GM12801 (cell line): ENCODE results near the gene NOC4L.

ENCODE experiments used
- TF ChIP-seq, protein P1 (sequence below): IDR thresholded peaks from one replicate; pipeline ENCODE4 v1.5.1; 2011; ENCODE audit warnings: control low read depth; ENCODE audit not compliant: insufficient read length; ENCODE audit errors: extremely low read depth

NOC4L gene

DNA sequence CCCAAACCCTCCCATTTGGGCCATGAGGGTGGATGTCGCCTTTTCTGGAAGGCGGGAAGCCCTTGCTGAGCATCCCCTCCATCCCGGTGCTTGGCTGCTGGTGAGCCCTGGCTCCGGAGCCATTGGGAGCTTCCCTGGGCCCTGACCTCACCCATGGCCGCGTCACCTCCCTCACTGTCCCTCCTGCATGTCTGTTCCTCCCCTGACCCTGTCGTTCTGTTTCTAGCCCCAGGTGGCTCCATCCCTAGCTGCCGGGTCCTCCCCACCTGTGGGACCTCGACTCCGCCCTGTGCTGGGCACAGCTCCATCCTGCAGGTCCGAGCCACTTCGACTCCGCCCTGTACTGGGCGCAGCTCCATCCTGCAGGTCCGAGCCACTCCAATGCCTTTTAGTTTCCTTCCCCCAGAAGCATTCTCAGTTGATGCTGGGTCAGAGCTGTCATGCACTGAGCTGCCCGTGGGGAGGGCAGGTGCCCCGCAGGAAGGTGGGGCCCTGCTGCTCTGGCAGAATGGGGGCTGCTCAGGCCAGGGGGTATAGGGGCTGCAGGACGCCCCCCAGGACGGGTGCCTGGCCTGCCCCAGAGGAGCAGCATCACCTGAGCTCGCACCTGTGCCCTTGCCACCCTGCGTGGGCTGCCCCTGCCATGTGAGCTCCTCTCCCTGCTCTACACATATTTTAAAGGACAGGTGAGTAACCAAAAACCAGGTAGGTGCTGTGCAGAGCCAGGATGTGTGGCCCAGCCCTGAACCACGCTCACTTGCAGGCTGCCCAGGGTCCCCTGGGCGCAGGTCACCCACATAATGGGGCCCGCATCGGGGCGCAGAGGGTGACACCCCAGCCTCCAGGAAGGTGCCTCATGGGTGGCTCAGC is 19.0 kb downstream of the NOC4L start:
- TF ChIP-seq, protein P1, sequence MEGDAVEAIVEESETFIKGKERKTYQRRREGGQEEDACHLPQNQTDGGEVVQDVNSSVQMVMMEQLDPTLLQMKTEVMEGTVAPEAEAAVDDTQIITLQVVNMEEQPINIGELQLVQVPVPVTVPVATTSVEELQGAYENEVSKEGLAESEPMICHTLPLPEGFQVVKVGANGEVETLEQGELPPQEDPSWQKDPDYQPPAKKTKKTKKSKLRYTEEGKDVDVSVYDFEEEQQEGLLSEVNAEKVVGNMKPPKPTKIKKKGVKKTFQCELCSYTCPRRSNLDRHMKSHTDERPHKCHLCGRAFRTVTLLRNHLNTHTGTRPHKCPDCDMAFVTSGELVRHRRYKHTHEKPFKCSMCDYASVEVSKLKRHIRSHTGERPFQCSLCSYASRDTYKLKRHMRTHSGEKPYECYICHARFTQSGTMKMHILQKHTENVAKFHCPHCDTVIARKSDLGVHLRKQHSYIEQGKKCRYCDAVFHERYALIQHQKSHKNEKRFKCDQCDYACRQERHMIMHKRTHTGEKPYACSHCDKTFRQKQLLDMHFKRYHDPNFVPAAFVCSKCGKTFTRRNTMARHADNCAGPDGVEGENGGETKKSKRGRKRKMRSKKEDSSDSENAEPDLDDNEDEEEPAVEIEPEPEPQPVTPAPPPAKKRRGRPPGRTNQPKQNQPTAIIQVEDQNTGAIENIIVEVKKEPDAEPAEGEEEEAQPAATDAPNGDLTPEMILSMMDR, result no peak

GRCh38 chr12:132163911-132164288 is 19.6 kb downstream of the NOC4L start:
- TF ChIP-seq, protein P1, result no peak

- TF ChIP-seq, protein P1, result no peak
Observed at GRCh38 chr12:132164426-132164825, 20.2 kb downstream of the NOC4L start.

GRCh38 chr12:132165584-132165983 is 21.3 kb downstream of the NOC4L start:
- TF ChIP-seq, protein P1, result no peak

DNA sequence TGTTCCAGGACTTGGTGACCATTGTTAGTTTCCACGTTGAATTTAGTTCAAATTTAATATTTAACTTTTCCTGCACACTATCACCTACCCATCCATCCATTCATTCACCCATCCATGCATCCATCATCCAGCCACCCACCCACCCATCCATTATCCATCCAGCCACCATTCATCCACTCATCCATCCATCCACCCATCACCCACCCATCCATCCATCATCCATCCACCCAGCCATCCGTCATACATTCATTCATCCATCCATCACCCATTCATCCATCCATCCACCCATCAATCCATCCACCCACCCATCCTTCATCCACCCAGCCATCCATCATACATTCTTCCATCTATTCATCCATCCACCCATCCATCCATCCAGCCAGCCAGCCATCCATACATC is 21.8 kb downstream of the NOC4L start:
- TF ChIP-seq, protein P1, result no peak

- TF ChIP-seq, protein P1, result no peak
Observed at GRCh38 chr12:132166801-132167591, 22.7 kb downstream of the NOC4L start.

DNA sequence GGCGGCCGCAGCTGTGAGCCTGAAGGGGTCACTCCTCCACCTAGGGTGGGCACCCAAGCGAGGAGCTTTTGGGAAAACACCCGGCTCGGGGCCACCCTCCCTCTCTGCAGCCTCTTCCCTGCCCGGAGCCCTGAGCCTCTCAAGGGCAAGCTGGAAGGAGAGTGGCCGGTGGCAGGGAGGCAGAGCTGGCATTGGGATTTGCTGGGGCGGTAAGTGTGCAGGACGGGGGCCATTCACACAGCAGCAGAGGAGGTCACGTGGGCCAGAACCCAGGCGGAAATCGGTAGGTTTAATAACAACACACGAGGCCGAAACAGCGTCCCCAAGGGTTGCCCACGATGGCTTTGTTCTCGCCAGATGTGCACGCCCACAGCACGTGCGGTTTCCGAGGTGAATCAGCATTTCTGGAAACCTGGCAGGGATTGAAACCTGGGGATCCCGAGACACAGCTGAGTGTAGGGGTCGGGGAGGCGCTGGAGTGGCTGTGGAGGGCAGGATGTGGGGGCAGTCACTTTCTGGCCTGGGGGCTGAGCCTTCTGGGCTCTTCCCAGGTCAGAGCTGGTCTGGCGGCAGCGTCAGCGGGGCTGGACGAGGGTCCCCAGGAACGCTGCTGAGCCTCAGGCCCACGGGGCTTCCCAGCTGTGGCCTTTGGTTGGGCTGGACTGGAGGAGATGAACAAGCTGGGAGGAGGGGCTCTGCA is 23.5 kb downstream of the NOC4L start:
- TF ChIP-seq, protein P1, result no peak
